Caco-2 (cell line): Measurements from ENCODE around the gene PAIP1. TPM values are rescaled to one million over a fixed set of nuclear protein-coding genes. Genes with fewer than 3 reads are reported as not detected.

Experiments
- BruUV-seq: library from RNA; stranded (reverse); fragments of 400-500 nt; replicated peaks from 2 replicates; lab custom pipeline; 2021; lab: Mats Ljungman, UMichigan
- CTCF ChIA-PET: fragments of 300-600 bp; sonication (Branson Sonifier 250); formaldehyde crosslinking; loops from one replicate; lab custom pipeline; 2022; ENCODE audit warnings: antibody characterized with exemption; lab: Charles Lee
- POLR2A ChIA-PET: fragments of 300-600 bp; sonication (Branson Sonifier 250); formaldehyde crosslinking; loops from one replicate; lab custom pipeline; 2022; ENCODE audit warnings: antibody characterized with exemption; lab: Charles Lee
- DNase-seq, 2 experiments: peaks; one replicate each; pipeline versions ENCODE4 v3.0.0 to v3.0.0-alpha.2; 2020 to 2022
- H3K27me3 ChIP-seq: replicated peaks from 2 replicates; pipeline ENCODE4 v1.6.0; 2011; ENCODE audit warnings: low read length; ENCODE audit not compliant: control insufficient read depth, insufficient read depth
- H3K36me3 ChIP-seq: 2 replicates; pipeline ENCODE4 v1.5.1; 2011; ENCODE audit warnings: low read length; ENCODE audit not compliant: control insufficient read depth, insufficient read depth
- H3K4me1 ChIP-seq: fragments of 250-450 bp; sonication (Bioruptor Pico); 2 replicates; pipeline ENCODE4 v1.5.1; 2020; ENCODE audit warnings: mild to moderate bottlenecking
- H3K4me3 ChIP-seq: 2 replicates; pipeline ENCODE4 v1.5.1; 2011; ENCODE audit warnings: low read depth, mild to moderate bottlenecking, control low read depth, low read length
- H3K9me3 ChIP-seq: fragments of 250-450 bp; sonication (Bioruptor Pico); 2 replicates; pipeline ENCODE4 v1.5.1; 2020; ENCODE audit warnings: mild to moderate bottlenecking, moderate library complexity
- H3K27ac Mint-ChIP-seq: one replicate; pipeline ENCODE4 v1.8.0; 2022; ENCODE audit warnings: mixed read lengths; ENCODE audit not compliant: unreplicated experiment
- H3K27me3 Mint-ChIP-seq: one replicate; pipeline ENCODE4 v1.8.0; 2022; ENCODE audit warnings: mixed read lengths; ENCODE audit not compliant: insufficient read depth, unreplicated experiment
- H3K36me3 Mint-ChIP-seq: one replicate; pipeline ENCODE4 v1.8.0; 2022; ENCODE audit warnings: mild to moderate bottlenecking, mixed read lengths; ENCODE audit not compliant: insufficient read depth, unreplicated experiment
- H3K4me1 Mint-ChIP-seq: one replicate; pipeline ENCODE4 v1.8.0; 2022; ENCODE audit warnings: low read depth, mixed read lengths; ENCODE audit not compliant: unreplicated experiment
- H3K4me3 Mint-ChIP-seq: one replicate; pipeline ENCODE4 v1.8.0; 2022; ENCODE audit warnings: mild to moderate bottlenecking, moderate library complexity, mixed read lengths; ENCODE audit not compliant: unreplicated experiment
- H3K9me3 Mint-ChIP-seq: one replicate; pipeline ENCODE4 v1.8.0; 2022; ENCODE audit warnings: mixed read lengths; ENCODE audit not compliant: unreplicated experiment
- intact Hi-C: fragments of 100-400 bp; cut with micrococcal nuclease; formaldehyde crosslinking; loops from one replicate; pipeline ENCODE4 v1.10.0; 2022; ENCODE audit not compliant: unreplicated experiment
- total RNA-seq: library from RNA; stranded (reverse); gene quantifications from 2 replicates; pipeline ENCODE4 v1.2.3, GENCODE V29; 2022
- TF ChIP-seq, protein P1 (sequence below), 2 experiments: fragments of 200-600 bp in 1 of 2; IDR thresholded peaks; 1 replicate in 1 of 2; 2 replicates in 1 of 2; pipeline versions ENCODE4 v1.5.1 to v1.8.0; 2011 to 2022; ENCODE audit warnings: antibody characterized with exemption in 1 of 2, control low read depth in 1 of 2, inconsistent platforms in 1 of 2, low read depth in 1 of 2, low read length in 1 of 2, mild to moderate bottlenecking in 1 of 2, moderate library complexity in 1 of 2; ENCODE audit not compliant: insufficient read depth in 1 of 2, severe bottlenecking in 1 of 2, unreplicated experiment in 1 of 2

Gene PAIP1
- total RNA-seq, 1 experiment from 2014 or later, result 121 TPM

DNA sequence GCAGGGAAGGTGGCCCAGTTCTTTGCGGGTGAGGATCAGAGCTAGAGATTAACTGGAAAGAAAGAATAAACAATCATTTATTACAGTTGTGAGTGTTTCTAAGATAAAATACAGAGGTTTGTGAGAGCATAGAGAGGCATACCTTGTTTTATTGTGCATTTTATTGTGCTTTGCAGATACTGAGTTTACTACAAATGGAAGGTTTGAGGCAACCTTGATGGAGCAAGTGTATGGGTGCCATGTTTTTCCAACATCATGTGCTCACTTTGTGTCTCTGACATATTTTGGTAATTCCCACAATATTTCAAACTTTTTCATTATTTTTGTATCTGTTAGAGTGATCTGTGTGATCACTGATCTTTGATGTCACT lies 41.2 kb downstream of the PAIP1 start:
- no peaks in the 10 kb centered on the region for H3K36me3 Mint-ChIP-seq
- H3K9me3 Mint-ChIP-seq, result no peaks in the 10 kb centered on the region
- TF ChIP-seq, protein P1, sequence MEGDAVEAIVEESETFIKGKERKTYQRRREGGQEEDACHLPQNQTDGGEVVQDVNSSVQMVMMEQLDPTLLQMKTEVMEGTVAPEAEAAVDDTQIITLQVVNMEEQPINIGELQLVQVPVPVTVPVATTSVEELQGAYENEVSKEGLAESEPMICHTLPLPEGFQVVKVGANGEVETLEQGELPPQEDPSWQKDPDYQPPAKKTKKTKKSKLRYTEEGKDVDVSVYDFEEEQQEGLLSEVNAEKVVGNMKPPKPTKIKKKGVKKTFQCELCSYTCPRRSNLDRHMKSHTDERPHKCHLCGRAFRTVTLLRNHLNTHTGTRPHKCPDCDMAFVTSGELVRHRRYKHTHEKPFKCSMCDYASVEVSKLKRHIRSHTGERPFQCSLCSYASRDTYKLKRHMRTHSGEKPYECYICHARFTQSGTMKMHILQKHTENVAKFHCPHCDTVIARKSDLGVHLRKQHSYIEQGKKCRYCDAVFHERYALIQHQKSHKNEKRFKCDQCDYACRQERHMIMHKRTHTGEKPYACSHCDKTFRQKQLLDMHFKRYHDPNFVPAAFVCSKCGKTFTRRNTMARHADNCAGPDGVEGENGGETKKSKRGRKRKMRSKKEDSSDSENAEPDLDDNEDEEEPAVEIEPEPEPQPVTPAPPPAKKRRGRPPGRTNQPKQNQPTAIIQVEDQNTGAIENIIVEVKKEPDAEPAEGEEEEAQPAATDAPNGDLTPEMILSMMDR (IDR thresholded peaks at IDR 0.05; ENCODE audit: insufficient read depth in 1 of 2, low read depth in 1 of 2, low read length in 1 of 2, severe bottlenecking in 1 of 2, unreplicated experiment in 1 of 2), result no peak
- no peaks in the 10 kb centered on the region for H3K27me3 Mint-ChIP-seq
- Histone ChIP-seq H3K4me1 (peaks cover 13% of the 10 kb centered on the region; the same call in 1 of the 2 replicates), H3K36me3 (no peaks in the 10 kb centered on the region; the same call in 1 of the 2 replicates), H3K27me3 (no peaks in the 10 kb centered on the region), H3K9me3 (no peaks in the 10 kb centered on the region), H3K4me3 (peak overlapping the region; percentile 49)
- peak overlapping the region; percentile 75 for H3K4me3 Mint-ChIP-seq
- ChIA-PET POLR2A (interaction anchor here (0.9 to 1.6 kb wide), 4 partner anchors 9 to 395 kb away, joined by 6 to 26 read pairs (median 9); partner anchors contain the start of genes TMEM267 and ZNF131), CTCF (interaction anchor here (1.7 kb wide), 1 partner anchor 32 kb away, joined by 16 read pairs; the partner anchor contains the start of gene TMEM267)
- no TSS peak for BruUV-seq
- H3K4me1 Mint-ChIP-seq, result peaks cover 22% of the 10 kb centered on the region
- H3K27ac Mint-ChIP-seq, result peak overlapping the region; percentile 23
- no peak for DNase-seq
- intact Hi-C loops, result loop anchor here (1.0 kb wide), 1 partner anchor 41 kb away; no protein-coding TSS in a partner anchor

DNA sequence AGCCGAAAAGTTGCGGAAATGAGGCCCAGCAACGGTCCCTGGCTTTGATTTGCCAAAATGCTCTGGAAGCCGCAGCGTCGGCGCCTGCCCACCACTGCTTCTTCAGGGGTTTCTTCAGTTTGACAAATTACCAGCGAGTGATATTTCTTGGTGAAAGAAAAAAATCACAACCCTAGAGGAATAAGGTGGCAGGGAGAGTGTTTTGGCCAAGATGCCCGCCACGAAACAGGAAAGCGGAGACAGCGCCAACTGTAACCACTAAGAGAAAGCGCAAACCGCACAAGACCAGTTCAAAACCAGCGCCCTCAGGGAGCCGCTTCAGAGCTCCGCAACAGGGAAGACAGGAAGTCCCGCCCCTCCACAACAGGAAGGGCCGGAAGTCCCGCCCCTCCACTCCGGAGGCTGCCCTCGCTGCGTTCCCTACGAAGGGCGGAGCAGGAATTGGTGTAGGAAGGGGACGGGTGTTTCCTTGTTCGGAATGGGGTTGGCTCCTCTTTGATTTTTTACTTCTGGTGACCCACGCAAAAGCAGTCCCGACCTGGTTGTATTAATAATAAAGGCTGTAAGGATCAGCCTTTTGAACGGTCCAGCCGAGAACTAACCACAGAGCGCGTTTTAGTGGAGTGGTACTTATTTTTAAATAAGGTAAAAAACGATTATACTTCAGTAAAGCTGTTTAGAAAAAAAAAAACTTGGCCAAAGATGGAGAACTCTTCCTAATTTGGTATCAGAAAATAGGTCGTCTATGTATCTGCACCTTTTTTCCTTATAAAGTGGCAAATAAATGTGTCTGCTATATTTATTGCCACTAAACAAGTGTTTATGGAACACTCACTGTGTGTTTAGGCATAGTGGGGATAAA lies 41.8 kb downstream of the PAIP1 start, which contains the start of gene C5orf34:
Gene C5orf34 (minus strand): TSS at position 333 of the 862 bp plus-strand sequence. CDS start 5,809 bp downstream, outside the sequence.
- H3K27me3 ChIP-seq, result no peaks in the 10 kb centered on the region
- peaks cover 13% of the 10 kb centered on the region; the same call in 1 of the 2 replicates for H3K4me1 ChIP-seq
- Mint-ChIP-seq H3K36me3 (no peaks in the 10 kb centered on the region), H3K27ac (peak within 1 kb of the TSS; percentile 23), H3K4me1 (peaks cover 22% of the 10 kb centered on the region), H3K9me3 (no peaks in the 10 kb centered on the region), H3K27me3 (no peaks in the 10 kb centered on the region), H3K4me3 (peak within 1 kb of the TSS; percentile 75)
- H3K36me3 ChIP-seq, result no peaks in the 10 kb centered on the region; the same call in 1 of the 2 replicates
- ChIA-PET POLR2A (interaction anchor here (0.9 to 1.6 kb wide), 6 partner anchors 10 to 394 kb away, joined by 3 to 26 read pairs (median 6); partner anchors contain the start of genes TMEM267 and ZNF131), CTCF (interaction anchor here (0.6 to 1.7 kb wide), 2 partner anchors 31 to 608 kb away, joined by 5 to 16 read pairs; partner anchors contain the start of gene TMEM267)
- no peaks in the 10 kb centered on the region for H3K9me3 ChIP-seq
- peak; percentile 96 to 97 for DNase-seq
- intact Hi-C loops, result loop anchor here (1.0 kb wide), 2 partner anchors 31 to 41 kb away; no protein-coding TSS in a partner anchor
- BruUV-seq, result TSS peak; percentile 95
- TF ChIP-seq, protein P1 (IDR thresholded peaks at IDR 0.05; ENCODE audit: insufficient read depth in 1 of 2, low read depth in 1 of 2, low read length in 1 of 2, severe bottlenecking in 1 of 2, unreplicated experiment in 1 of 2), result no peak
- H3K4me3 ChIP-seq, result peak within 1 kb of the TSS; percentile 49

DNA sequence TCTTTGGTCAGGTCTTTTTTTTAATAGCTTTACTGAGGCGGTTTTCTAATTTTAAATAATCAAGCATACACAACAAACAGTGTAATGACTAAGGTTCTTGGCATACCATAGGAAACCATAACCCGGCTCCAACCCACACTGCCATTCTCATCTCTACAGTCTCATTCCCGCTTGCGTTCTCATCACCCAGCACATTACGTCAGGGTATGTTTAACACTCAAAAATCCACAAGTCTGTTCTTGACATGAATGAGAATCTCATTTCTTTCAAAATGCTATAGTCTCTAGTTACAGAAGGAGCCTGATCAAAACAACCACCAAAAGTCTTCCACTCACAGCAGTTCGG lies 42.4 kb downstream of the PAIP1 start:
- no peaks in the 10 kb centered on the region for H3K9me3 ChIP-seq
- H3K4me1 Mint-ChIP-seq, result peaks cover 22% of the 10 kb centered on the region
- TSS peak; percentile 84 for BruUV-seq
- intact Hi-C loops, result loop anchor here (1.0 kb wide), 1 partner anchor 30 kb away; no protein-coding TSS in a partner anchor
- peak overlapping the region; percentile 49 for H3K4me3 ChIP-seq
- POLR2A ChIA-PET, result interaction anchor here (0.9 to 1.6 kb wide), 5 partner anchors 10 to 200 kb away, joined by 3 to 26 read pairs (median 7); partner anchors contain the start of gene TMEM267
- H3K27ac Mint-ChIP-seq, result peak overlapping the region; percentile 23
- DNase-seq, result no peak
- H3K27me3 Mint-ChIP-seq, result no peaks in the 10 kb centered on the region
- H3K36me3 Mint-ChIP-seq, result no peaks in the 10 kb centered on the region
- H3K27me3 ChIP-seq, result no peaks in the 10 kb centered on the region
- CTCF ChIA-PET, result interaction anchor here (1.7 kb wide), 1 partner anchor 30 kb away, joined by 16 read pairs; the partner anchor contains the start of gene TMEM267
- H3K4me1 ChIP-seq, result peaks cover 13% of the 10 kb centered on the region; the same call in 1 of the 2 replicates
- TF ChIP-seq, protein P1 (IDR thresholded peaks at IDR 0.05; ENCODE audit: insufficient read depth in 1 of 2, low read depth in 1 of 2, low read length in 1 of 2, severe bottlenecking in 1 of 2, unreplicated experiment in 1 of 2), result no peak
- H3K36me3 ChIP-seq, result no peaks in the 10 kb centered on the region; the same call in 1 of the 2 replicates
- no peaks in the 10 kb centered on the region for H3K9me3 Mint-ChIP-seq
- H3K4me3 Mint-ChIP-seq, result peak overlapping the region; percentile 75
